GM04503 (cell line): ENCODE measurements around the gene SOX6.

Experiments
- DNase-seq: peaks from one replicate; pipeline ENCODE4 v3.0.0-alpha.2; 2012; ENCODE audit warnings: low read depth

Gene SOX6

DNA sequence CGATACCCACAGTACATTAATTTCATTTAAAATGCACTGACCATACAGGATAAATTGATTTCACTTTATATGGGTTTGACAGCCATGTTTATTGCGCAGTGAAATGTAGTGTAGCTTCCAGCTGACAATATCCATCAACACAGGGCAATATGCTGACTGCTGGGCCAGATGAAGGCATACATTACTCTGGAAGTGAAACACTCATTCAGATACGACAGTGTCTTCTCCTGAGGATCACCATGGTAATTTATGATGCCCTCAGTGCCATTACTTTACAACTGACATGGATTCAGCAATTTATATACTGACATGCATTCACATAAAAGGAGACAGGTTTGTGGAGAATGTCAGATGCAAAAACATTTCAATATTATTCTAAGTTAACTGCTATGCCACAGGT is 365.1 kb downstream of the SOX6 start:
- DNase-seq = no peak

DNA sequence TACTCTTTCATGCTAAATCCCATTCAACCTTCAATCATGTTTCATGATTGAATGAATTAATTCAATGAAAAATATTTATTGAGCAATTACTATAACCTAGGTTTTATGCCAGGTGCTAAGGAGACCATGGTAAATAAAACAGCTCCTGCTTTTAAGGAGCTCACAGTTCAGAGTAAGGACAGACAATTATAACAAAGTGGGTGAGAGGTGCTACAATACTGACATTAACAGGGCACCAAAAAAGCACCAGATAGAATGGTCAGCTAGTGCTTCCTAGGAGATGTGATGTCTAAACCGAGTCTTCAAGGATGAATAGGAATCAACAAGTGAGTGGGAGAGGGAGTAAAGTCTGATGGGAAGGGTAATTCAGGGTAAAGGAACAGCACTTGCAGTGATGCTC is 366.7 kb downstream of the SOX6 start:
- DNase-seq = no peak

DNA sequence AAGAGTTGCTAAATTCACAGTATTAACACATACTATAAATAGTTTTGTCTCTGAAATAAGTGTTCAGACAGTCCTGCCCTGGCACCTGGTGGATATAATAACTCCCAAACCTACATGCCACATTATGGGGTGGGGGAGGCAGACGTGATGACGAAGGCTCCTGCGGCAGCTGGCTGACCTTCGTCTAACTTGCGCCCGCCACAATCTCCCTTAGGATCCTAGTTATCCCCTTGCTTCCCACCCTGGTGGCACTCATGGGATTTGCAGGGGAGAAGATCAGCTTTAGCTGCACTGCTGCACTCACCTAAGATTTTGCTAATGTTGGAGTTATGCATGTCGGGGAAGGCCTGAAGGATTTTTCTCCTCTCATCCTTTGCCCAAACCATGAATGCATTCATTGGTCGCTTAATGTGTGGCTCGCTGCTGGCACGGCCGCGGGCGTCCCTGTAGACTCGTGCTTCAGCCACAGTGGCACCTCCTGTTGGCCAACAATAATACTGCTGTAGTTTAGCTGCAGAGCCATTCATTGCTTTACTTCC is 367.6 kb downstream of the SOX6 start:
- no peak for DNase-seq

DNA sequence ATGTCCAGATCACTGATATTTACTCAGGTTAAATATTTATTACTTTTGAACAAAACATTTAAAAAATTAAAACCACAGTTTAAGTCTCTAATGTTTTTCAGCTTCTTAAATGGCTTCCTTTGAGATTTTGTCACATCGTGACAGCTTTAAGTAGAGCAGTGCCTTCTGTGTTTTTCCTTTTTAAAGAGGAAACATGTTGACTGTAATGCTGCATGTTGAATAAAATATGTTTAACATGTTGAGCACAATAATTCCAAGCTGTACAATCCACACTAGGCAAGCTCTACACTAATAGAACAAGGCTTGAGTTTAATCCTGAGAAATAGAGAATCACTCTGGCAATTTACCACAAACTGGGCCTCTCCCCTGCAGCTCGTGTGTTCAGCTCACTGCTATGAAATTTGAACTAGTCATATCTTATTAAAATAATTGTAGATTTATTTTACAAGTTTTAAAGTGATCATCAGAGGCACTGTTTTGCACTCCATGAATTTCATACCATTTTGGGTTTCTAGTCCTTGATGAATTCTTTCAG is 368.3 kb downstream of the SOX6 start:
- DNase-seq = no peak

DNA sequence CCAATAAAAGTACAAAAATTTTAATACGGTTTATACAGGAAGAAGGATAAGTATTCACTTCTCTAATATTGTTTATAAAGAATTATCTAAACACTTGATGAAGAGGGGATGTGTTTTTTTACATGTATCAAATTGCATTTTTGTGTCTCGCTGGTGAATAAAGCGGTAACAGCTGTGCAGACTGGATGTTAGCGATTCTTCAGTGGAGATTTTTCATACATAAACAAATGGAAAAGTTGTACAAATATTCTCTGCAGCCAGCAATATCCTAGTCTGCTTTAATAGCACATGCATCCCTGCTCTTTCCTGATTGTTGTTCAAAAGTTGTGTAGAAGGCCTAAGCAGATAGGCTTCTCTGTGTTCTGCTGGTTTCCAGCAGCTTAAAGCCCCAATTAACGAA is 369.3 kb downstream of the SOX6 start:
- no peak for DNase-seq

DNA sequence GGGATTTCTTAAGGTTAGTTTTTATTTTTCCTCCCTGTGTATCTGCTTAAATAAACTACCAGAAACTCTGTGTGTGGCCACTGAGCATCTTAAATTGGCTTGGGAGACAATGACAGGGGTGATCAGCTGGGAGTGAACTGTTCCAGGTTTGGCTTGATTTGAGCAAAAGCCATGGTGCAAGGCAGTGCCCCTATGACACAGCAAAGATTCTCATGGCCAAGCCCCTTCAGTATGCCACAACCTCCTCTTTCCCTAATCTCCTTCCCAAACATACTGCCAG is 370.5 kb downstream of the SOX6 start:
- DNase-seq = no peak

DNA sequence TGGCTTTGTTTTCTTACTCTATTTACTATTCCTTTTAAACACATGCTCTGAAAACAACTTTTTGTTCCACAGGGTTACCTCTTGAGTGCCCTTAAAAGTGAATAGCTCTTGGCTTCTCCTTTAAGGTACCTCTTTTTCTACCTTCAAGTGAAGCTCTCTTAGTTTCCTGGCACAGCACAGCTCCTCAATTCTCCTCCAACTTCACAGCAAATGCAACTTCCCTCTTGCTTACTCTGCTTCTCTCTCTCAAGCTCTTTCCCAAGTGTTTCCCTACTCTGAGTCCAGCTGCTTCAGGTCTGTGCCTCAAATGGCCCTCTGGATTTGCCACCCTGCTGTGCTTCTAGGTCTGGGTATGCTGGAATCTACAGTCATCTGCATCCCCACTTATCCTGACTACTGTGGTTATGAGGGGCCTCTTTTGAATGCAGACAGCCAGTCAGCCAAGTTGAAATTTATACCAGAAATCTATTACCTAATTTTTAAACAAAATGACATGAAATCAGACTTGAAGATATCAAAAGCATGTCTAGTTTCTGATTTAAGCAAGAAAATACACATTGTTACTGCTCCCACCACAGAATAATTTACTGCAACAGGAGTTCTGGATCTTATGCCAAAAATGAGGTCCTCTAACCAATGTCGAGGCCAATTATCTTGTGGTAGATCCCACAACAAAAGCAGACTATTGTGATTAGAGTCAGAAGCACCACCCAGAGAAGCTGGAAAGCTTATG is 371.1 kb downstream of the SOX6 start:
- no peak for DNase-seq

DNA sequence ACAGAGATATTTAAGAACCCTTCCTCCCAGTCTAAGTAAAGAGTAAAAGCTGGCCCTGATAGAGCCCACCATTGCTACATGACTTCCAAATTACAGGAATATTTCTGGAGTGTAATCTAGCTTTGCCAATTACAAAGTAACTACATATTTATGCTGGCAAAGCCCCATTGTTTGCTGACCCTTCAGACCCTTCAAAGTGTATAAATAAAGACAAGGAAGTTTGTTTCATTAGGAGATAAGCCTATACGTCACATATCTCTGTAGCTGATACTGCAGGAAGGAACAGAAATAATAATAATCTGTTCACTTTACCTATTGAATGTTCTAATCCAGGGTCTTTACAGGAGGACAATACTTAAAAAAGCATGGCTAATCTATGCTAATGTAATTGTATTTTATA is 375.1 kb downstream of the SOX6 start:
- no peak for DNase-seq

DNA sequence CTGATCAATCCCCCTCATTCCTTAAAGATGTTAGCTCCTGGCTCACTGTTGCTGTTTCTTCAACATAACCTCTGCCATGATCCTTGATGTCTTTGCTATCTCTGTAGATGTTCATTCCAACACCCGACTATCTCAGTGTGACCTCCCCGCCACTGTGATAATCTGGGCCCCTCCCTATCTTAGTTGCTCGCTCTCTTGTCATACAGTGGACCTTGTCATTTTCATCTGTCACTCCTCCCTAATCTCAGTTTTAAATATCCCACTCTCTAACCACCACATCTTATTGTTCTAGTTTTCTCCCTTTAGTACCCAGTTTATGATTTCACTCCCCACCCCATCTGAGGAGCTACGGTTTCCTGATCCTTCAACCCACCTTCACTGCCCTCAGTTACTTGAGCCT is 379.2 kb downstream of the SOX6 start:
- DNase-seq = no peak

- DNase-seq = no peak
Measured at GRCh38 chr11:15976433-15977045, 379.8 kb downstream of the SOX6 start.

GRCh38 chr11:15975742-15976141 is 380.6 kb downstream of the SOX6 start:
- DNase-seq = no peak

GRCh38 chr11:15972838-15973237 is 383.5 kb downstream of the SOX6 start:
- DNase-seq = no peak

DNA sequence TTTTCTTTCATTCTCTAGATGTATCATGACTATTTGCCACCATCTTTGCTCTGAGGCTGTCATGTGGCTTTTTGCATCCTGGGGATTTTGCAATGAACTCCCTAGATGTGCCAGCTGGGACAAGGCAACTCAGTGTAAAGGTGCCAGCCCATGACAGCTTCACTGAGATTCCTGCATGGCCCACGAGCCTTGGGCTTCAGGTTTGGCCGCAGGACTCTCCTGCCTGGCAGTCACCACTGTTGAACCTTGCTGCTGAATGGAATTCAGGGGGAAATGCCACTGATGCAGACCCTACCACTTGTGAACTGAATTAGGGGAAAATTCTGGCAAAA is 385.2 kb downstream of the SOX6 start:
- no peak for DNase-seq

DNA sequence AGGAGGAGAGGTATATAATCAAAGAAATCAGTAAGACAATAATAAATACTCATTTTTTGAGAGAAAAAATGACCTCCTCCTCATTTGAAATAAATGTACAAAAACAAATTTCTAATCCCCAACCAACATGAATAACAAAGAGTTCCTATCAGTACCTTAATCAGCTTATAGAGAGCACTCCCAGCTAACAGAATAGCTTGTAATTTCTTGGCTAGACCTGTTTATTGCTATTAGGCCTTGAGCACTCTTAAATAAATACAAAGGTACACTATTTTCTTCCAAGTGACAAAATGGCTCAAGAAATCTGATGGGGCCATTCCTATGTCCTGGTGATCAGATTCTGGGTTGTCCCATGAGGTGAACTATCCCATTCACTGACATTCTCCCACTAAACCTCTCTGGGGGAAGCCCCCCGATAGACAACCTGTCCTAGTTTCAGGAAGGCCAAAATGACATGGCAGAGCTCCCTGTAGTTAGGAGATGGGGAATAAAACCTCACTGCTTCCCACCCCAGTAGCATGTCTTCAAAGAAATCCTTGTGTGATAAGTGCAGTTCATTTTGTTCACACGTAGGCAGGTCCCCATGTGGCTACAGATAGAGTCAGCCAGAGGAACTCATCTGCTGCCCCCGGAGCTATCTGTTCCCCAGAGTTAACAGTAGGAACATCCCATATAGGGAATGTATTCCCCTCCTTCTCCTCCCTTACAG is 385.7 kb downstream of the SOX6 start:
- DNase-seq = no peak

- peak; percentile 49 for DNase-seq
Measured at GRCh38 chr11:15969701-15970329, 386.5 kb downstream of the SOX6 start.

DNA sequence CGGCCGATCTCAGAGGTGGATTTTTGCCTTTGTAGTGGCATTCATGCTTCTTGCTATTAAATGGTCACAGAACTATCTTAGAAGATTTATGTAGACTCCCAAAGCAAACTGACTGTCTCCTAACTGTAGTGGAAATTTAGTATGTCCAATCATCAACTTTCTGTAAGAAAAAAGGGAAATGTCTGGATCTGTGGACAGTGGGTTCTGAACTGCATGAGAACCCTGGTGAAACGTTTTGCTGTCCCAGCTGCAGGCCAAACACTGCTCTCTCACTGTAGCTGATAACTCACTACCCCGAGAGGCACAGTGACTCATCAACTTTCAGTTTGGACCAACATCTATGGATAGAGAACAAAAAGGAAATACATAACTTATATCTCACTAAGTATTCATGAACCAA is 387.1 kb downstream of the SOX6 start:
- peak; percentile 34 for DNase-seq

DNA sequence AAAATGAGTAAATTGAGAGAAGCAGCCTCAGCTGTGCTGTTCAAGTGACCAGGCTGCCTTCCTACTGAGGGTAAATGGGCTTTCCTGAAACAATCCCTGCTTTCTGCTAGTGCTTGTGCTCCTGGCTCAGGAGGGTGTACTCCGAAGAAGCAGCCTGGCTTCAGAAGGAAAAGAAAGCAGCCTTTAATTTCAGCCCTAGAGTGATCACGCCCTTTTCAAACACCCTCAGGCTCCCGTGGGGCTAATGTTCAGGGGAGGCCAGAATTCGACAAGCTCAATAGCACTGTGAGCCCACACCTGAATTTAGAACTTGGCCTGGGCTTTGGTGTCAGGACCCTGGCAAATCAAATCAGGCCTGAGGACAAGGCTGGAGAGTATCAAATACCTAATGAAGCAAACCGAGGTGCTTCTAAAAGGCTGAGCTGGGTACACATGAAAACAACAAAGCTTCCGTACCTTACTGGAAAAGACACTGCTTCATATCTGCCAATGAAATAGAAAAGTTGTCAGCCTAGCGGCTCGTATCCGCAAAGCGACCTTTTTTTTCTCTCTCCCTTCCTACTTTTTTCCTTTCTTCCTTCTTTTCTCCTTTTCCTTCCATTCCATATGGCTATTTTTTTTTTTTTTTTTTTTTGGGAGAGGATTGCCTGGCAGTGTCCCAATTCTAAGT is 387.8 kb downstream of the SOX6 start:
- DNase-seq = no peak

- no peak for DNase-seq
Measured at GRCh38 chr11:15967966-15968365, 388.4 kb downstream of the SOX6 start.

DNA sequence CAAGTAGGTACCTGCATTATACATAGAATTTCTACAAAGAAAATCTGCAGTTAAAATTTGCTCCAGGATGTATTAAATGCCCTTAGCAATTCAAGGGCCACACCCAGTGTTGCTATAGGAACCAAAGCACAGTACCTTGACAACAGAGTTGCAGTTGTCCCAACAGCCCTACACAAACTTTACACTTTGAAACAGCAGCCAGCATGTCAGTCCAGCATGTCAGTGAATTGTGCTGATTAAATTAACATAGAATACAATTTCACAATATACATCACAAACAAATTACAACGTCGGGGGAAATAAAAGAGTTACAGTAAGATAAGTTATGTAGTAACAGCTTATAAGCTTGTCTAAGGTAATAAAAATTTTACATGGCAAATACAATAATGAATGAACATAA is 389.2 kb downstream of the SOX6 start:
- DNase-seq = no peak

DNA sequence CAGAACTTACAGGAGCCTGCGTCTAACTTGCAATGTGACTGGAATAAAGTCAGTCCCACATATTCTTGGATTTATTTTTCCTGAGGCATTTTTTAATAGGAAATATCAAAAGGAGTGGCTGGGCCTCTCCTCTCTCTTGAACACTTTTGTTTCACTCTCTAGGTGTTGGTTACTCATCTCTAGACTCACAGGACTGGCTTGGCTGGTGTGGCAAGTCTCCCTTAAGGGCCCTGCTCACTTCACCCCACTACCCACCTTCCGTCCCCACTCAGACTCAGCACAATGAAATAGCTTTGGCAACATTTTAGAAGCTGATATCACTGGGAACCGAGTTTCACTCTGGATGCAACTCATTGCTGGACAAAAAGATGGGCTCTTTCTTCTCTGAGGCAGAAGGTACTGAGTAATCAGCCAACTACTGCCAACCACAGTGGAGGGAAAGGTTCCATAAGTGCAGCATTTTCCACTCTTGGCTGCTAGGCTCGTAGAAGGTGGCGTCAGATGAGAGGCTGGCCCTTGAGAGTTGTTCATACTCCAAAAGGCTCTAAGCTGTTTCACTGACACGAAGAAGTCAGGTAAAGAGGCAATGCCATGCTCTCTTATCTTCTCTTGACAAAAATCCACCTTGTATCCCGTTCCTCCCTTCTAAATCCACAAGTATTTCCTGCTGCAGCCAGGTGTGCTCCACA is 390.6 kb downstream of the SOX6 start:
- no peak for DNase-seq

- no peak for DNase-seq
Measured at GRCh38 chr11:15963266-15963665, 393.1 kb downstream of the SOX6 start.

DNA sequence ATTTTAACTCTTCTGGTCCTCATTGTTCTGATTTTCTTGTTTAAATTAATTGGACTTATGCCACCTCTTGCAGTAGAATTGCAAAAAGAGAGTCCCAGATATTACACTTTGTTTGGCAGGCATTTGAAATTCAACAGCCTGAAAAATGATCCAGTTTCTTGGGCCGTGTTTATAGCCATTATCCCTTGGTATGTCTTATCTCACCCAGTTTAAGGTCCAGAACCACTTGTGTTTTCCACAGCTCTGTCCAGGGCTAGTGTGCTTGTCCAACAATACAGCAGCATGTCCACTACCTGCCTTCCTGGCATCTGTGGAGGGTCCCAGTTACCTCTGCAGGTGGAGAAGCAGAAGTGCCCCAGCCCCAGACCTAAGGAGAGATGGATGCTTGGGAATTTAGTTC is 397.4 kb downstream of the SOX6 start:
- no peak for DNase-seq
